HepG2 (cell line): ENCODE measurements around the gene PLCG1. TPM values are rescaled to one million over a fixed set of nuclear protein-coding genes. Genes with fewer than 3 reads are reported as not detected.

Experiments used
- ADNP ChIP-seq: sonication (generic); formaldehyde crosslinking; IDR thresholded peaks from 2 replicates; pipeline ENCODE4 v1.4.0; 2020; ENCODE audit warnings: missing genetic modification reagents
- IRF2 ChIP-seq: IDR thresholded peaks from 2 replicates; pipeline ENCODE4 v1.6.1; 2018; ENCODE audit warnings: missing genetic modification reagents, missing compliant biosample characterization
- KLF13 ChIP-seq: sonication (generic); formaldehyde crosslinking; IDR thresholded peaks from 2 replicates; pipeline ENCODE4 v1.4.0; 2020; ENCODE audit warnings: mild to moderate bottlenecking, missing genetic modification reagents
- MYNN ChIP-seq: sonication (generic); formaldehyde crosslinking; IDR thresholded peaks from 2 replicates; pipeline ENCODE4 v1.4.0; 2020; ENCODE audit warnings: mild to moderate bottlenecking, low read depth, missing genetic modification reagents
- NAIF1 ChIP-seq: sonication (generic); formaldehyde crosslinking; IDR thresholded peaks from 2 replicates; pipeline ENCODE4 v1.5.0; 2020; ENCODE audit warnings: mild to moderate bottlenecking, missing genetic modification reagents, borderline replicate concordance
- PTBP1 ChIP-seq: fragments of 200-400 bp; formaldehyde crosslinking; IDR thresholded peaks from 2 replicates; pipeline ENCODE4 v1.6.1; 2018; ENCODE audit warnings: low read length, low read depth; ENCODE audit not compliant: poor library complexity, severe bottlenecking
- ZC3H13 ChIP-seq: sonication (generic); formaldehyde crosslinking; IDR thresholded peaks from 2 replicates; pipeline ENCODE4 v1.8.1; 2023; ENCODE audit warnings: mild to moderate bottlenecking, missing genetic modification reagents, moderate library complexity
- ZIK1 ChIP-seq: sonication (generic); formaldehyde crosslinking; IDR thresholded peaks from 2 replicates; pipeline ENCODE4 v1.5.0; 2020; ENCODE audit warnings: mild to moderate bottlenecking, low read depth, missing genetic modification reagents, borderline replicate concordance
- polyA plus RNA-seq, 8 experiments: library from polyadenylated mRNA; depleted of rRNA in 3 of 8; stranded (reverse) in 7 of 8; unstranded in 1 of 8; fragments of >200 nt; fragmentation: Illumina TruSeq in 4 of 8; extraction: Trizol in 4 of 8; gene quantifications; 2 replicates each; pipeline versions ENCODE4 v1.2.1 to v1.2.3, GENCODE V29; 2011 to 2016; ENCODE audit warnings: low read depth in 4 of 8, missing spikeins in 1 of 8, mixed read lengths in 1 of 8; ENCODE audit not compliant: insufficient read depth in 1 of 8
- total RNA-seq, 5 experiments: library from RNA; depleted of rRNA; stranded (reverse); fragments of >200 nt; fragmentation: Illumina TruSeq; extraction: Trizol; gene quantifications; 2 replicates each; pipeline ENCODE4 v1.2.3, GENCODE V29; 2016; ENCODE audit warnings: low read depth in 1 of 5
- TF ChIP-seq, protein P1 (sequence below): IDR thresholded peaks from 2 replicates; pipeline ENCODE4 v1.6.1; 2016
- TF ChIP-seq, protein P2 (sequence below): sonication (generic); formaldehyde crosslinking; IDR thresholded peaks from 2 replicates; pipeline ENCODE4 v1.9.0; 2021; ENCODE audit warnings: missing genetic modification reagents, mild to moderate bottlenecking, borderline replicate concordance
- TF ChIP-seq, protein P3 (sequence below): sonication (generic); formaldehyde crosslinking; IDR thresholded peaks from 2 replicates; pipeline ENCODE4 v1.4.0; 2020; ENCODE audit warnings: missing genetic modification reagents
- TF ChIP-seq, protein P4 (sequence below): sonication (generic); formaldehyde crosslinking; IDR thresholded peaks from 2 replicates; pipeline ENCODE4 v1.8.1; 2022; ENCODE audit warnings: mild to moderate bottlenecking, missing genetic modification reagents

Gene PLCG1
- total and polyA plus RNA-seq, 2 of the 13 experiments (the other 11 are each of a cell fraction or from before 2014, with no cell fraction given): 85.3 to 158 TPM

DNA sequence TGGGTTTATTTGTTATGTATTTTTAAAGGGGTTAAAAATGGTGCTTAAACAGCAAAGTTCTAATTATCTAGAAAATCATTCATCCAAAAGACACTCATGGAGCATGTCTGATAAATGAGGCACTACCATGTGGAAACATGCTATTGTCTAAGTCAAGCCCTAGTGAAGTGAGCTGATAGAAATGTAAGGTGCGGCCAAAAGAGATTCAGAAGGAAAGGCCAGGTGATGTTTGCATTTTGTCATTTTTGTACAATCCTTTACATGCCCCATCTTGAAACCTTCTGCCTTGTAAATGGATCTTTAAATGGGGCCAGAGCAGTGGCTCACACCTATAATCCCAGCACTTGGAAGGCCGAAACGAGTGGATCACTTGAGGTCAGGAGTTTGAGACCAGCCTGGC lies 77.3 kb downstream of the PLCG1 start (continued):
- TF ChIP-seq, protein P1, sequence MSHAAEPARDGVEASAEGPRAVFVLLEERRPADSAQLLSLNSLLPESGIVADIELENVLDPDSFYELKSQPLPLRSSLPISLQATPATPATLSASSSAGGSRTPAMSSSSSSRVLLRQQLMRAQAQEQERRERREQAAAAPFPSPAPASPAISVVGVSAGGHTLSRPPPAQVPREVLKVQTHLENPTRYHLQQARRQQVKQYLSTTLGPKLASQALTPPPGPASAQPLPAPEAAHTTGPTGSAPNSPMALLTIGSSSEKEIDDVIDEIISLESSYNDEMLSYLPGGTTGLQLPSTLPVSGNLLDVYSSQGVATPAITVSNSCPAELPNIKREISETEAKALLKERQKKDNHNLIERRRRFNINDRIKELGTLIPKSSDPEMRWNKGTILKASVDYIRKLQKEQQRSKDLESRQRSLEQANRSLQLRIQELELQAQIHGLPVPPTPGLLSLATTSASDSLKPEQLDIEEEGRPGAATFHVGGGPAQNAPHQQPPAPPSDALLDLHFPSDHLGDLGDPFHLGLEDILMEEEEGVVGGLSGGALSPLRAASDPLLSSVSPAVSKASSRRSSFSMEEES (CRISPR knock-in tag): no peak
- TF ChIP-seq, protein P2, sequence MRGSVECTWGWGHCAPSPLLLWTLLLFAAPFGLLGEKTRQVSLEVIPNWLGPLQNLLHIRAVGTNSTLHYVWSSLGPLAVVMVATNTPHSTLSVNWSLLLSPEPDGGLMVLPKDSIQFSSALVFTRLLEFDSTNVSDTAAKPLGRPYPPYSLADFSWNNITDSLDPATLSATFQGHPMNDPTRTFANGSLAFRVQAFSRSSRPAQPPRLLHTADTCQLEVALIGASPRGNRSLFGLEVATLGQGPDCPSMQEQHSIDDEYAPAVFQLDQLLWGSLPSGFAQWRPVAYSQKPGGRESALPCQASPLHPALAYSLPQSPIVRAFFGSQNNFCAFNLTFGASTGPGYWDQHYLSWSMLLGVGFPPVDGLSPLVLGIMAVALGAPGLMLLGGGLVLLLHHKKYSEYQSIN (CRISPR knock-in tag): no peak
- TF ChIP-seq, protein P3, sequence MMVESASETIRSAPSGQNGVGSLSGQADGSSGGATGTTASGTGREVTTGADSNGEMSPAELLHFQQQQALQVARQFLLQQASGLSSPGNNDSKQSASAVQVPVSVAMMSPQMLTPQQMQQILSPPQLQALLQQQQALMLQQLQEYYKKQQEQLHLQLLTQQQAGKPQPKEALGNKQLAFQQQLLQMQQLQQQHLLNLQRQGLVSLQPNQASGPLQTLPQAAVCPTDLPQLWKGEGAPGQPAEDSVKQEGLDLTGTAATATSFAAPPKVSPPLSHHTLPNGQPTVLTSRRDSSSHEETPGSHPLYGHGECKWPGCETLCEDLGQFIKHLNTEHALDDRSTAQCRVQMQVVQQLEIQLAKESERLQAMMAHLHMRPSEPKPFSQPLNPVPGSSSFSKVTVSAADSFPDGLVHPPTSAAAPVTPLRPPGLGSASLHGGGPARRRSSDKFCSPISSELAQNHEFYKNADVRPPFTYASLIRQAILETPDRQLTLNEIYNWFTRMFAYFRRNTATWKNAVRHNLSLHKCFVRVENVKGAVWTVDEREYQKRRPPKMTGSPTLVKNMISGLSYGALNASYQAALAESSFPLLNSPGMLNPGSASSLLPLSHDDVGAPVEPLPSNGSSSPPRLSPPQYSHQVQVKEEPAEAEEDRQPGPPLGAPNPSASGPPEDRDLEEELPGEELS (CRISPR knock-in tag): no peak
- TF ChIP-seq ZC3H13 (CRISPR knock-in tag): no peak
- no peak for TF ChIP-seq ZIK1 (CRISPR knock-in tag)
- TF ChIP-seq MYNN: no peak
- no peak for TF ChIP-seq PTBP1
- no peak for TF ChIP-seq KLF13 (CRISPR knock-in tag)
- TF ChIP-seq NAIF1 (CRISPR knock-in tag): no peak
- TF ChIP-seq ADNP (CRISPR knock-in tag): no peak
- TF ChIP-seq IRF2 (CRISPR knock-in tag): no peak
- TF ChIP-seq, protein P4, sequence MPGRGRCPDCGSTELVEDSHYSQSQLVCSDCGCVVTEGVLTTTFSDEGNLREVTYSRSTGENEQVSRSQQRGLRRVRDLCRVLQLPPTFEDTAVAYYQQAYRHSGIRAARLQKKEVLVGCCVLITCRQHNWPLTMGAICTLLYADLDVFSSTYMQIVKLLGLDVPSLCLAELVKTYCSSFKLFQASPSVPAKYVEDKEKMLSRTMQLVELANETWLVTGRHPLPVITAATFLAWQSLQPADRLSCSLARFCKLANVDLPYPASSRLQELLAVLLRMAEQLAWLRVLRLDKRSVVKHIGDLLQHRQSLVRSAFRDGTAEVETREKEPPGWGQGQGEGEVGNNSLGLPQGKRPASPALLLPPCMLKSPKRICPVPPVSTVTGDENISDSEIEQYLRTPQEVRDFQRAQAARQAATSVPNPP (CRISPR knock-in tag): no peak
